ENCODE measurements around the gene MYBPC1. TPM values are rescaled to one million over a fixed set of nuclear protein-coding genes. Genes with fewer than 3 reads are reported as not detected.

MYBPC1 gene
- total and polyA plus RNA-seq, 2 of the 4 experiments (the other 2 are of a cell fraction), result not detected

- ChIA-PET CTCF (interaction anchor here (1.0 kb wide), 1 partner anchor 121 kb away, joined by 4 read pairs; no protein-coding TSS in a partner anchor), POLR2A (ENCODE audit: unreplicated experiment) (no interaction called here)
- no peak overlapping the region for H2AK9ac ChIP-seq (replicated peaks; ENCODE audit: low read depth, low read length, poor library complexity)
- no peaks in the 10 kb centered on the region for H3K79me1 ChIP-seq (ENCODE audit: low read depth in 1 of 2, low read length in 2 of 2)
- dilution Hi-C loops (cut with HindIII; ENCODE audit: low sequenced_read_pairs, unreplicated experiment) (no loop called here), in situ Hi-C loops (cut with MboI; ENCODE audit: low sequenced_read_pairs) (no loop called here), intact Hi-C loops (cut with micrococcal nuclease) (loop anchor here (10.0 kb wide), 1 partner anchor 268 kb away; the partner anchor contains the start of gene GNPTAB)
- no peak for DNase-seq
- H4K5ac ChIP-seq (ENCODE audit: low read depth, low read length), result no peak overlapping the region
- H2BK5ac ChIP-seq (ENCODE audit: low read depth, low read length, poor library complexity, severe bottlenecking), result no peak overlapping the region
- TF ChIP-seq NFE2L2 (IDR thresholded peaks at IDR 0.05; ENCODE audit: low read depth, low read length) (no peak), RCOR1 (IDR thresholded peaks at IDR 0.05; ENCODE audit: insufficient replicate concordance, low read length) (no peak), RAD21 (IDR thresholded peaks at IDR 0.05; ENCODE audit: low read length) (no peak), ELK1 (IDR thresholded peaks at IDR 0.05; ENCODE audit: borderline replicate concordance, low read depth, low read length) (no peak), FOS (IDR thresholded peaks at IDR 0.05; ENCODE audit: low read depth, low read length) (no peak), CTCF (conservative IDR thresholded peaks at IDR 0.05; ENCODE audit: low read depth, low read length) (no peak), MAZ (IDR thresholded peaks at IDR 0.05; ENCODE audit: borderline replicate concordance, low read depth, low read length) (no peak), POLR2A (IDR thresholded peaks at IDR 0.05; ENCODE audit: low read depth, low read length) (no peak), USF2 (IDR thresholded peaks at IDR 0.05; ENCODE audit: low read depth, low read length) (no peak), MAFK (IDR thresholded peaks at IDR 0.05; ENCODE audit: low read depth, low read length) (no peak), BHLHE40 (IDR thresholded peaks at IDR 0.05; ENCODE audit: low read depth, low read length) (no peak), CEBPB (IDR thresholded peaks at IDR 0.05; ENCODE audit: low read depth, low read length) (no peak), MXI1 (IDR thresholded peaks at IDR 0.05; ENCODE audit: borderline replicate concordance, low read depth, low read length) (no peak), SMC3 (IDR thresholded peaks at IDR 0.05; ENCODE audit: low read depth, low read length) (no peak), CHD1 (IDR thresholded peaks at IDR 0.05; ENCODE audit: low read depth, low read length) (no peak)
- no peak for ATAC-seq (ENCODE audit: low read depth)
- H2AFZ ChIP-seq (replicated peaks; ENCODE audit: low read length, poor library complexity), result no peak overlapping the region
- no peak overlapping the region for H4K8ac ChIP-seq (ENCODE audit: low read depth in 2 of 2, low read length in 2 of 2)
- no peak overlapping the region for H3K14ac ChIP-seq (replicated peaks; ENCODE audit: low read depth, low read length)
- no peak overlapping the region for H2BK120ac ChIP-seq (ENCODE audit: low read depth, low read length)
- H3K23ac ChIP-seq (ENCODE audit: low read depth, low read length), result no peak overlapping the region
- H3K4ac ChIP-seq (ENCODE audit: low read depth, low read length), result no peak overlapping the region
- no peak overlapping the region for H3K4me3 ChIP-seq (ENCODE audit: insufficient read depth, low read depth, low read length)
- H3K18ac ChIP-seq (ENCODE audit: low read depth, low read length), result no peak overlapping the region
- no peaks in the 10 kb centered on the region for H3K36me3 ChIP-seq (ENCODE audit: control insufficient read depth, insufficient read depth, low read length)
- no peak overlapping the region for H2BK20ac ChIP-seq (ENCODE audit: low read depth, low read length)
- H3K27ac ChIP-seq (ENCODE audit: insufficient read depth, low read length), result no peak overlapping the region
- H3K56ac ChIP-seq (ENCODE audit: extremely low read depth, insufficient read depth, low read length), result no peak overlapping the region
- no peak overlapping the region for H2AK5ac ChIP-seq (ENCODE audit: low read depth, low read length)
- no peaks in the 10 kb centered on the region for H3K9me3 ChIP-seq (ENCODE audit: control insufficient read depth, insufficient read depth, low read length)
- H2BK15ac ChIP-seq (ENCODE audit: low read depth, low read length), result no peak overlapping the region
- no peaks in the 10 kb centered on the region for H4K20me1 ChIP-seq (ENCODE audit: insufficient read depth, low read length)
- H3K9me1 ChIP-seq (ENCODE audit: insufficient read depth, low read length), result no peaks in the 10 kb centered on the region
- no peak overlapping the region for H3K9ac ChIP-seq (ENCODE audit: low read depth, low read length)
- H4K91ac ChIP-seq (ENCODE audit: insufficient read depth, low read depth, low read length), result no peak overlapping the region
- no TSS peak for BruUV-seq (replicated peaks)
- H3K27me3 ChIP-seq (ENCODE audit: control insufficient read depth, insufficient read depth, low read length), result no peaks in the 10 kb centered on the region; the same call in 1 of the 2 replicates
- WGBS, 2 experiments (ENCODE audit: extremely low coverage in 2 of 2, insufficient read length in 1 of 2), result 0% methylated on average over 1 of the region's 4 CpGs; no CpG with 5 or more reads in 1 of the 2 experiments
- H3K4me1 ChIP-seq (ENCODE audit: control insufficient read depth, insufficient read depth, low read length), result no peaks in the 10 kb centered on the region
- no peak overlapping the region for H3K4me2 ChIP-seq (ENCODE audit: low read depth, low read length)
Observed at GRCh38 chr12:101566318-101566717, 28.5 kb upstream of the MYBPC1 start.

All from IMR-90 (cell line).